ENCODE data around the gene KLK1.
A peak's percentile ranks its signal among the peaks of the same experiment; 100 is the strongest.

The KLK1 gene

GRCh38 chr19:50835785-50836542 is 12.4 kb upstream of the KLK1 start:
- peak; percentile 53 for DNase-seq

DNA sequence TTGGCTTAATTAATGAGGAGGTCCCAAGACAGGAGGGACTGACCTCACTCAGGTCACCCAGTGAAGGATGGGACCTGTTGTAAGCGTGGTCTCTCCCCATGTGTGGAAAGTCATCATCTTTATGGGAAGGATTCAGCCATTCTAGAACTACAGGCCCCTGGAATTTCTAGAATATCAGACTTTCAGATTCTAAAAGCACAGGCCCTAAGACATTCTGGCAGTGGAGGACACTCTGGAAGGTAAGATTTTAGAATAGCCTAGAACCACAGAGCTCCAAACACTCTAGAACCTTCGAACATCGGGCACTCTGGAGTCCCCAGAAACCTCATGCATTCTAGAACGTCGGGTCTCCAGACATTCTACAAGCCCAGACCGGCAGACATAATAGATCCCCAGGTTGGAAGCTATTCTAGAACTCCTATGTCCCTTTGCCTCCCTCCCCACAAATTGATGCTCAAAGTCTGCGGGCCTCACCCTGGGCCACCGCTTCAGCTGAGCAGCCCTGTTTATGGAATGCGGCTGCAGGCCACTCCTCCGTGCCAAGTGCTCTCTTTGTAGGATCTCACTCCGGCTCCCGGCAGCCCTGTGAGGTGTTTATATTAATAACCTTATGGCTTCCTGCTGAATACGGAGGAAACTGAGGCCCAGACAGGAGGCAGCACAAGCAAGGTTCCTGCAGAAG is 11.7 kb upstream of the KLK1 start:
- DNase-seq = peak; percentile 4

- DNase-seq = no peak
Observed at GRCh38 chr19:50833802-50834167, 10.2 kb upstream of the KLK1 start.

DNA sequence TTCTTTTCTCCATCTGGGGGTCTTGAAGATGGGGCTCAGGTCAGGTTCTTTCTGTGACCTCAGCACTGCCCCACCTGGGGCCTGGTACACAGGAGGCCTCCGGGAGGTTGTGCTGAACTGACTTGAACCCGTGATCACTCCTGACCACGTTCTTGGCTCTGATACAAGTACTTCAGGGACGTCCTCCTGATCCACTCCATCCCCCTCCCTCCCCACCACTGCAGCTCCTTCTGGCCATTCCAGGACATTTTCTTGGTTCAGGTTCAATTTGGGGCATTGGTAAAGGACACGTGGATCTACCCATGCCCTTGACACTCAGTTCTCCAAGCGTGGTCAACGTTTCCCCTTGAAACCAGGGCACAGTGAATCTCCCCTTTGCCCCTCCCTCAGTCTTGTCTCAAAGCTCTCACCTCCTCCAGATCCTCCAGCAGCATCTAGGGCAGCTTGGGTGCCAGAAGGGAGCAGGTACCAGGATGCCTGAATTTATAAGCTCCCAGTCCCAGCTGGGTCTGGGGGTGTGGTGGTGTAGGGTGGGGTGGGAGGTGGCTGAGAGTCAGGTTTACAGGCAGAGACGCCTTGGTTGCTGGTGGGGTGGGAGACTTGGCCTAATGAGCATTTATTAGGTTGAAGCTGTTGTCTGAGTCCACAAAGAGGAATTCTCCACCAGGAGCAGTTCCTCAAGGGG is 9.7 kb upstream of the KLK1 start, which contains the start of gene KLK15:
KLK15 (minus strand) TSS at position 458 of the 685 bp plus-strand sequence. CDS start 2,082 bp downstream, outside the sequence.
- no peak for DNase-seq

- no peak for DNase-seq
Observed at GRCh38 chr19:50832666-50833065, 9.1 kb upstream of the KLK1 start.

DNA sequence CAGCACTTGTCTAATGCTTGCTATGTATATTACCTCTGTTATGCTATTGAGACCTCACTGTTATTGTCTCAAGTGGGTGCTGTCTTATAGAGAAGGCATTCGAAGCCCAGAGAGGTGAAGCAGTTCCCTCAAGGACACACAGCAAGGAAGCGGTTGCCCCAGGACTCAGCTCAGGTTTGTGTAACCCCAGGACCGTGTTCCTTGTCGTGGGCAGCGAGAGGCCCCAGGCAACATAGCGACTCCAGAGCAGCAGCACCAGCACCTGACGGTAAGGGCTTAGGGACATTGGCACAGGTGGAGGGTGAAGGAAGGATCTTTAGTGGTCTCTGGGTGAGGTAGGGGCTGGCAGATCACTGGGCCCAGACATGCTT is 7.4 kb upstream of the KLK1 start:
- DNase-seq = no peak

DNA sequence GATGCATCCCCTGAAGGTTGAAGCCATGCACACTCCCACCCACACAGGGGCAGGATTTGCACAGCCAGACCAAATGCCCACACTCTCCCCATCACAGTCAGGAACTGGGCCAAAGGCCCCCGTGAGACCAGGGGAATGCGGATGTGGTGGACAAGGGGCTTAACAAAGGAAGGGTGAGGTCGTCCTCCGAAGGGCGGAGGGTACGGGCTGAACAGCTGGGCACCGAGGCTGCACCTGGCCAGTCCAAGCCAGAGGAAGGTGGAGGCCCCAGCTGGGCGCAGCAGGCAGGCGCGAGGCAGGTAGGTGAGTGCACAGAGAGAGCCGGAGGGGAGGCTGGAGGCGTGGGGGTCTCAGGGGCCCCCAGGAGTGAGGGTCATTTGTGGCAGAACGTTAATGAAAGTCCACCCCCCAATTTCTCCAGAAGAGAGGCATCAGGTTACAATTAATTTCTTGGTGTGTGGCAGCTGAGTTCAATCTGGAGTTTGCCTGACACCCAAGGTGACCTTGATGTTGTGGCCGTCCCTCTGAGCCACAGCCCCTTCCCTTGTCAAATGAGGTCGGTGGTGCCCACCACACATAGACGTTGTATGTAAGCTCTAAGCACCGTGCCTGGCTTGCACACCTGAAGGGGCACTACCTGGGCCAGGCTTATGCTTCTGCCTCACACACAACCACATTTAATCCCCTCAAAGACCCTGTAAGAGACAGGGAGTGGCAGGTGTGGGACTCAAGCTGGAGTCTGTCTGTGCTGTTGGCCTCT is 6.9 kb upstream of the KLK1 start:
- DNase-seq = no peak

GRCh38 chr19:50829801-50830200 is 6.2 kb upstream of the KLK1 start:
- DNase-seq = no peak

DNA sequence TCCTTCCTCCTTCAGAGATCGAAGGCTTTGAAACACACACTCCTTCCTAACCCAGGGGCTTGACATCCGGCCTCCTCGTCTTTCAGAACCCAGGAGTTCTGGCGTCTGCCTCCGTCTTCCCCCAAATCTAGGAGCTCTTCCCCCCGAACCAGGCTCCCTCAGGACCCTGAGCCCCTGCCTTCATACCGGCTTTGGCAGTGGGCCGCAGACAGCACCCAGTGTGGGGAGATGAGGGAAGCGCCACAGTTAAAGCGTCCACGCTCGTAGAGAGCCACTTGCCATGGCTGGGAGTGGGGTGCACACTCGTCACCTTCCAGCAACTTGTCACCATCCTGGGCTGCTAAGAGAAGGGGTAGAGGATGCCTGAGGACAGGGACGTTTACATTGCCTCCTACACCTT is 3.9 kb upstream of the KLK1 start:
- no peak for DNase-seq

DNA sequence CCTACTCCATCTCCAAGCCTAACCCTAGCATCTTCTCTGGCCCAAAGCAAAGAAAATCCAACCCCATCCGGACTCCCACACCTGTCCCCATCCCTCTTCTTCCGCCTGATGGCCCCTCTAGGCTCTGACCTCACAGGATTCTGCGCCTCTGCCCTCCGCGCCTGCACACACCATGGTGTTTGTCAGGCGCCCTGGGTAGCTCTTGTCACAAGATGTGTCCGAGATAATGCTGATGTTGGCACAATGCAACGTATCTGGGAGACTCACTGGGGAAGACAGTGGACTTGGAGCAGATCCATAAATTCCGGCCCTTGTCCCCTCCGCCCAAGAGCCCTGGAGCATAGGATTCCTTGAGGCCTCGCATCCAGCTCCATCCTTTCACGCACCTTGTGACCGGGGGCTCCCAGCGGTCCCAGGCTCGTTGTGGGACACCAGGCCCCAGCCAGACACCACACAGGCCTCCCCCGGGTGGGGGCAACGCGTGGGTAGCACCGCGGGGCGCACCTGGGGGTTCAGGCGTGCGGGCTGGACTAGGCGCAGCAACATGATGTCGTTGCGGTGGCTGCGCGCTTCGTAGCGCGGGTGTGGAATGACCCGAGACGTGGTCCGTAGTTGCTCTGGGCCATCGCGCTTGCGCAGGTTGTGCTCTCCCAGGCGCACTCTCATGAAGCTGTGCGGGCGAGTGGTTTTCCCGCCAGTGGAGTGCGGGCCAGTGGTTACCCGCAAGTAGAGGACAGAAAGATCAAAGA is 3.1 kb upstream of the KLK1 start:
- DNase-seq = no peak

DNA sequence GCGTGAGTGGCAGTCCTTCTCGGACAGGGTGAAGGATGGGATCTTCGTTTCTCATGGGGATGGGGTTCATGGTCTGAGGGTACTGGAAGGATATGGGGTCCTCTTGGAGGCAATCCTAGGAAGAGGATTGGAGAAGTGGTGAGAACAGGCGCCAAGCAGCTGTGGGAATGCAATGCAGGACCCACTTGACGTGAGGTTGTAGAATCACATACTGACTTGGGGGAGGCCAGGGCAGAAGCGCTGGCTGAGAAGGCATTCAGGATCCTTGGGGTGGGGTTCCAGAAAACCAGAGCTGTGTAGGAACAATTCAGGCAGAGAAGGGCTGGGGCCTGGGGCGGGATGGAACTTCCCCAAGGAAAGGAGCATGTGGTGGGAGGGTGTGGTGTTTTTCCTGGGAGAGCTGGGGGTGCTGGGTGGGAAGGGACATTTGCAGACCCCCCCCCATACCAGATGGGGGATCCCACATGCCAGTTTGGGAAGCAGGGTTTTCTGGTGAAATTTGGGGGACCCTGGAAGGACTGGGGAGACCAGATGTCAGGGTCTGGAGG is 852 bp downstream of the KLK1 start:
- DNase-seq = no peak

DNA sequence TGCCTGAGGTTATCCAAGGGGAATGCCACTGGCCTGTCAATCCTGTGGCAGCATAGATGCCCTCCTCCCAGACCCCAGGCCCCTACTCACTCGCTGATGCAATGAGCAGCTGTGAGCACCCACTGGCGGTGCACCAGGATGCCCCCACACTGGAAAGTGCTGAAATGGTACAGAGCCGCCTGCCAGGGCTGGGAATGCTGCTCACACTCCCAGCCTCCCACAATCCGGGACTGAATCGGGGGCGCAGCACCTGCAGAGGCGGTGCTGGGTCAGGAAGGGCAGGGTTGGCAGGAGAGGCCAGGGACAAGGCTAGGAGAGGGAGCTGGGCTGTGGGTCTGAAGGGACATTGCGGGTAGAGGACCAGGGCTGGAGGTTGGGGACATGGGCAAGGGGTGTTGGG is 2.0 kb downstream of the KLK1 start:
- no peak for DNase-seq

DNA sequence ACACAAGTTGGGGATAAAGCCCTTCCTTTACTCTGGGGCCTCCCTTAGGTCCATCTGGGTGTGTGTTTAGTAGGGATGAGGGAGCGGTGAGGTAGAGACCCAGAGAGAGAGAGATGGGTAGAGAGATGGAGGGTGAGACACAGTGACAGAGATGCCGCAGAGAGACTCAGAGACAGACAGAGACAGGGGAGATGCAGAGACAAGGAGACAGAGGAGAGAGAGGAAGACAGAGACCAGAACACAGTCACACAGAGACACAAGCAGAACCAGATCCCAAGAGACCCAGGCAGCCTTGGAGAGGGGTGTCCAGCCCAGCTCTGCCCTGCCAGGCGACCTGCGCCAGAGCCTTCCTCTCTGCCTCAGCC is 2.4 kb downstream of the KLK1 start:
- no peak for DNase-seq

DNA sequence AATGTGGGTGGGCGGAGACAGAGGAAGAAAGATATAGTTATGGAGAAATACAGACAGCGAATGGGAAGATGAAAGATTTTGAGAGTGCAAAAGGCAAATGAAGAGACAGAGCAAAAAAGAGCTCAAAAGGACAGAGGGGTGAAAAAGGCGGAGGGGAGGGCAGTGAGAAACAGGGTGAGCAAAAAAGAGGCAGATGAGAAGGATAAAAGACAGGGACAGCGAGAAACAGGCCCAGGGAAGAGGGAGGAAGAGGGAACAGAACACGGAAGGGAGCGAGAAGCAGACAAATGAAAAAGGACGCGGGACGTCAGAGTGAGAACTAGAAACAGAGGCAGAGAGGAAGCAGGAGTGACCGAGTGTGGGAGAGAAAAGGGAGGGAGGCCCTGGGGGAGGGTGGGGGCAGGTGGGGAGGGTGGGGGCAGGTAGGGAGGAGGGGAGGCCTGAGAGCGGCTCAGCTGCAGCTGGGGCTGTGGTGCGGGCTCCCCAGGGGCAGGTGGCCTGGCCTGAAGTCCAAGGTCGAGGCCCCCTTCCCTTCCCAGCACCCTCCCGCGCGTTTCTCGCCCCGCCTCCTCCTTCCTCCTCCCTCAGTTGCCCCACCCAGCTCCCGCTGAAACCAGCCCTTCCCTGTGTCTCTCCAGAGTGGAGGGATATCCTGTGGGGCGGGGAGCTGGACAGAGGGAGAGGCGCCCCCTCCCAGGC is 2.9 kb downstream of the KLK1 start:
- DNase-seq = no peak

DNA sequence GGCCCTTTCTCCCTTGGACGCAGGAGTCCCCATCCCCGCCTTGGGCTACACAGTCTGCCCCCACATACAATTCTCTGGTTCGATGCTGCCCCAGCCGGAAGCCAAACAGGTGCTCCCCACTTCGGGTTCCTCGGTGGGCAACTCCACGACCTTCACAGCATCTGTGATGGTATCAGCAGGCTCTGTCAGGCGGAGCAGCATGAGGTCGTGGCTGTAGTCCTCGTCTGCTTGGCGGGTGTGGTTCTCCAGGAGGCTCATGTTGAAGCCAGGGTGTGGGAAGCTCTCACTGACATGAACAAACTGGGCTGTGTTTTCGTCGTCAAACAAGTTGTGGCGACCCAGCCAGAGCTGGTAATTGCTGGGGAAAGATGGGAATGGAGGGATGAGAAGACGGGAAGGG is 3.5 kb downstream of the KLK1 start:
- DNase-seq = no peak

- no peak for DNase-seq
Observed at GRCh38 chr19:50819636-50820035, 4.0 kb downstream of the KLK1 start.

DNA sequence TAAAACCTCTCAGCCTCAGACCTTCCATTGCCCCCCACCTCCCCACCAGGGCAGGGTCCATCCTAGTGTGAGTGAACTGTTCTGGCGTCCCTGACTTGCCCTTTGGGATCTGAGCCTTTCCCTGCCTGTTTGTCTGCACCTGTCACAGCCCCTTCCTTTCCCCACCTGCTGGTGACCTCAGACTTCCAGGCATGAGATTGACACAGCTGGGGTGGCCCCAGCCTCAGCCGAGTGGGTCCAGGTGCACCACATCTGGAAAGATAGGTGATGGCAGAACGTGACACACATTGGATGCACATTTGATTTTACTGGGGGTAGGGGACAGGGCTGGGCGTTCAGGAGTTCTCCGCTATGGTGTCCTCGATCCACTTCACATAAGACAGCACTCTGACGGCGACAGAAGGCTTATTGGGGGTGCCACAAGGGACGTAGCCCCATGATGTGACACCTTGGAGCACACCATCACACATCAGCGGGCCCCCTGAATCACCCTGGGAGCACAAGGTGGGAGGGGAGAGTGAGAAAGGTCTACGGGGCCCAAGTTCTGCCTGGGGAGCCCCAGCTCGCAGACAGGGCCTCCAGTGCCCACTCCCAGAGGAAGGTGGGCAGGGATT is 4.6 kb downstream of the KLK1 start:
- DNase-seq = no peak

DNA sequence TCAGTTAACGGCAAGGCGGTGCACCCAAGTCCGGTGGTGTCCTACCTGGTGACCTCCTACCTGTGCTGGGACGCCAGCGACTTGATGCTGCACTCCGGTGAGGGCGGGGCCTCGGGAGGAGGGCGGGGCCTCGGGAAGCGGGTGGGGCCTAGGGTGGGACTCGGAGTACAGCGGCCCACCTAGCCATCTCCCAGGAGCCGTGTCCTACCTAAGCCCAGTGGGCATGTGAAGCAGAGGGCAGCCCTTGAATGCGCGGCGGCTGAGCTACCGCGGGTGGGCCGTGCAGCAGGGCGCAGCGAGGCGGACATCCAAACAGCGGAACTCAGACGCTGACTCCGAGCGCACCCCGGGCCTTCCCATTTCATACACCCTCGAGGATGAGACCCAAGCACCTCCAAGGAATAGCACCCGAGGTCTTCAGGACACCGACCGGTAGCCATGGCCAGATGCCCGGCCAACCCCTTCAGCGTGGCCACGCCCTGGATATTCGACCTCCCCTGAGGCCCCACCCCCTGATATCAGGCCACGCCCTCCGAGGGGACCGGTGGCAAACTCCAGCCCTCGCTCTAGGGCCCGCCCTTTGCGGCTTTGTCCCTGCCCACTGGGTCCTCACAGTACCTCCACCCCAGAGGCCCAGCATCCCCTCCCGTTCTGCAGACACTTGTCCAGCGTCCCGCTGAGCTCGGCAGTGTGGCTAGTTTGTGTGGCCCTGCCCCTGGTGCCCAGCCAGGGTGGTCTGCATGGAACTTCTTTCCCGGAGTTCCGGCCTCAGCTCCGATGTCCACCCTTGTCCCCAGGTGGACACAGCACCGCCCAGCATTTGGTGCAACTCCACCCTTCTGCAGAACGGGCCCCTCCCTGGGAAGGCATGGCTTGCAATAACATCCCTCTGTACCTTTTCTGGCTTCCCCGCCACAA is 5.4 kb downstream of the KLK1 start:
- peak; percentile 18 for DNase-seq

DNA sequence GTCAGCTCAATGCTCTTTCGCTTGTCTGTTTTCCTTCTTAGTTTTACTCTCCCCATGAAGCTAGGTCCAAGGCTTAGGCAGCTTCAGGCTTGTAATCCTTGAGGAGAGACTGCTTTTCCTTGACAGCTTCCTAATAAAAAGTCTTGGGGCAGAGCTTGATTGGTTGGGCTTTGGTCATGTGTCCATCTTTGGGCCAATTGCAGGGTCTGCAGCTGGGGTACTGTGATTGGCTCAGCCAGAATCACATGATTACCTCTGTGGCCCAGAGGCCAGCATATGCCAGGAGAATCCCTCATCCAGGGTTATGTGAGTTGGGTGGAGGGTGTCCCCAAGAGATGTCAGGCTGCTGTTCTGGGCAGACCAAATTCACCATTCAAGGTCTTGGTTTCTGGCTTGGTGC is 8.1 kb downstream of the KLK1 start:
- no peak for DNase-seq

GRCh38 chr19:50814883-50815282 is 8.7 kb downstream of the KLK1 start:
- no peak for DNase-seq

Measured in fibroblast of skin of back (primary cell).